ENCODE results near the gene UBE2Q2. TPM values are rescaled to one million over a fixed set of nuclear protein-coding genes. Genes with fewer than 3 reads are reported as not detected.

The UBE2Q2 gene
- total and polyA plus RNA-seq, 3 donors from 2014 or later = 36.4 to 44.8 (median 43.8) TPM

DNA sequence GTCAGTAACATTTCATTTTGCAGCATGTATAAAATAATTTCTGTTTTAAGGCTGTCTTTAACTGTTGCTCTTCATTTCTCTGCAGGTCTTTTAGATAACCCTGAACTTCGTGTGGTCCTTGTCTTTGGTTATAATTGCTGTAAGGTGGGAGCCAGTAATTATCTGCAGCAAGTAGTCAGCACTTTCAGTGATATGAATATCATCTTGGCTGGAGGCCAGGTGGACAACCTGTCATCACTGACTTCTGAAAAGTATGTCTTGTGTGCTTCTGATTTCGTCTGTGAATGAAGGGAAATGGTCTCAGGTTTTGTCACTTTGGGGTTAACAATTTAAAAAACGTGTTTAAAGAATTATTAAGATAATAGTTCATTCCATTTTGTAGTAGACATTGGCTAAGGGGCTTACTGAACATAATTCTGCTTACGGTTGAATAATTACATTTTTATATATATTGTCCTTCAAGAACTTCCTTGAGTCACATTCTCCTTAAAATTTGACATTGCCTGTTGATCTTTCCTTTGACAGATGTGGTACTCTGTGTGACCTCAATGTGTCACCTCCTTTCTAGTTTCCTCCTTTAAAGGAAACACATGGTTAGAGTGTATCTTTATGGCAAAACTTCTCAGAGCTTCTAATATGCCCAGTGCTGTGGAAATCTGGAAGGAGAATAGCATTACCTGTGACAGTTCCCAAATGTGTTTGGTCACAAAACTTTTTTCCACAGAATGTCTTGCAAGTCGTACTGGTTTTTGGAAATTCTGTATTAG lies 86.7 kb downstream of the UBE2Q2 start:
- Histone ChIP-seq H3K9me3 (no peaks in the 10 kb centered on the region), H3K4me1 (no peaks in the 10 kb centered on the region), H3K4me3 (no peak overlapping the region), H3K27ac (no peak overlapping the region), H3K27me3 (no peaks in the 10 kb centered on the region), H3K36me3 (ENCODE audit: low read depth, missing control alignments) (no peaks in the 10 kb centered on the region)
- no peak for DNase-seq
- intact Hi-C loops (cut with DNase I; ENCODE audit: low total_unique reads) = no loop called here
- WGBS, 2 donors = 68% methylated on average over 5 of the region's 5 CpGs
- no peak for TF ChIP-seq POLR2A (IDR thresholded peaks at IDR 0.05)
- TF ChIP-seq, protein P1, sequence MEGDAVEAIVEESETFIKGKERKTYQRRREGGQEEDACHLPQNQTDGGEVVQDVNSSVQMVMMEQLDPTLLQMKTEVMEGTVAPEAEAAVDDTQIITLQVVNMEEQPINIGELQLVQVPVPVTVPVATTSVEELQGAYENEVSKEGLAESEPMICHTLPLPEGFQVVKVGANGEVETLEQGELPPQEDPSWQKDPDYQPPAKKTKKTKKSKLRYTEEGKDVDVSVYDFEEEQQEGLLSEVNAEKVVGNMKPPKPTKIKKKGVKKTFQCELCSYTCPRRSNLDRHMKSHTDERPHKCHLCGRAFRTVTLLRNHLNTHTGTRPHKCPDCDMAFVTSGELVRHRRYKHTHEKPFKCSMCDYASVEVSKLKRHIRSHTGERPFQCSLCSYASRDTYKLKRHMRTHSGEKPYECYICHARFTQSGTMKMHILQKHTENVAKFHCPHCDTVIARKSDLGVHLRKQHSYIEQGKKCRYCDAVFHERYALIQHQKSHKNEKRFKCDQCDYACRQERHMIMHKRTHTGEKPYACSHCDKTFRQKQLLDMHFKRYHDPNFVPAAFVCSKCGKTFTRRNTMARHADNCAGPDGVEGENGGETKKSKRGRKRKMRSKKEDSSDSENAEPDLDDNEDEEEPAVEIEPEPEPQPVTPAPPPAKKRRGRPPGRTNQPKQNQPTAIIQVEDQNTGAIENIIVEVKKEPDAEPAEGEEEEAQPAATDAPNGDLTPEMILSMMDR (IDR thresholded peaks at IDR 0.05) = no peak

DNA sequence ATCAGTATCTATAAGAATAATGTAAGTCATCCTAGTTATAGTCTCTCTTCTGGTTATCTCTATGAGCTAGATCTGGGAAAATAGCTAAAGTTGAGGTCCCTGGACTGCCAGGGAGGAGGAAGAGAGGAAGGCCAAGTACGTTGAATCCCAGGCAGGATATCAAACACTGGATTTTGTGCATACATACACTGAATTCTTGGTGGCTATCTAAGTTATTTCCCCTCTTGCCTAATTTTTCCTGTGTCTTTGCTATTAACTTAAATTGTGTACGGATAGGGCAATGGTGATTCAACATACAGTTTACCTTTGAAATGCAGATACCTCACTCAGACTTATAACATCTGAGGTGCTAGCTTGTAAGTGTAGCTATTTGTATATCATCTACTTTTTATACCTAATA lies 87.6 kb downstream of the UBE2Q2 start:
- Histone ChIP-seq H3K9me3 (no peaks in the 10 kb centered on the region), H3K27me3 (no peaks in the 10 kb centered on the region), H3K27ac (no peak overlapping the region), H3K4me3 (no peak overlapping the region), H3K4me1 (no peaks in the 10 kb centered on the region), H3K36me3 (ENCODE audit: low read depth, missing control alignments) (no peaks in the 10 kb centered on the region)
- whole genome bisulfite sequencing, 2 donors = 94 to 100% methylated on average over 2 of the region's 2 CpGs
- no peak for TF ChIP-seq POLR2A (IDR thresholded peaks at IDR 0.05)
- TF ChIP-seq, protein P1 (IDR thresholded peaks at IDR 0.05) = no peak
- intact Hi-C loops (cut with DNase I; ENCODE audit: low total_unique reads) = no loop called here
- no peak for DNase-seq

DNA sequence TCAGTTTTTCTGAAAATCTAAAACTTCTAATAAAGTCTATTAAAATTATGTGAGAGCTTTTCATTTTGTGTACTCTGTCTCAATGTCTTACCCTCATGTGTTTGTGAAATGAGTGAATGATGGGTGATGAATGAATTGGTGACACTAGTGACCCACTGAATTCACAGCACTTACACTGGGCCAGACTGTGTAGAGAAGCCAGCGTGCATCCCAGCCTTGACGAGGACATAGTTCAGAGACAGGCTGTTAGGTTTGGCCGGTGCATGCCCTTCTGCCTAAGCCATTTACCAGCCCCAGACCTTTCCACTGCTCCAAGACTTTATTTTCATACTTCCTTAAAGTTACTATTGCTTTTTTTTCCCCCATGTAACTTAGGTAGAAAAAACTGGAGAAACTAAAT lies 99.2 kb downstream of the UBE2Q2 start:
- Histone ChIP-seq H3K27ac (no peak overlapping the region), H3K4me1 (no peaks in the 10 kb centered on the region), H3K36me3 (ENCODE audit: low read depth, missing control alignments) (no peaks in the 10 kb centered on the region), H3K9me3 (no peaks in the 10 kb centered on the region), H3K4me3 (no peak overlapping the region), H3K27me3 (no peaks in the 10 kb centered on the region)
- 74 to 78% methylated on average over 3 of the region's 3 CpGs for WGBS, 2 donors
- no peak for DNase-seq
- TF ChIP-seq, protein P1 (IDR thresholded peaks at IDR 0.05) = no peak
- no peak for TF ChIP-seq POLR2A (IDR thresholded peaks at IDR 0.05)
- intact Hi-C loops (cut with DNase I; ENCODE audit: low total_unique reads) = no loop called here

DNA sequence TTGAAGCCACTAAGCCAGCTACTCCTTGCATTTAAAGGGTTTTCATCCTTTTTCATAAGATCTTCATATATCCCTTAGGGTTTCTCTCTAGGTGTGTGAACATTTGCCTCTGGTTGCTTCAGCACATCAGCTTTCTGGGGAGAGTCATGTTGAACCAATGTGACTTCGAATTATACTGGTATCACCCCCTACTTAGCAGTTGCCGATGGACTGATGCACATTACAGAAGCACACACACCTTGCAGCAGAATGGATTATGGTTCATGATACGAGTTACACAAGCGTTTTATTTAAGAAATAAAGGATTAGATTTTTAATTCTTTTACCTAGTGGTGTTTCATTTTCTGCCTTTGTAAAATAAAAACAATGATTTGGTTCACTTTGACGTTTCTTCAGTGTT lies 100.0 kb downstream of the UBE2Q2 start:
- H3K4me3 ChIP-seq = no peak overlapping the region
- H3K27ac ChIP-seq = no peak overlapping the region
- no peak for TF ChIP-seq POLR2A (IDR thresholded peaks at IDR 0.05)
- TF ChIP-seq, protein P1 (IDR thresholded peaks at IDR 0.05) = no peak
- no peak for DNase-seq
- no peaks in the 10 kb centered on the region for H3K27me3 ChIP-seq
- intact Hi-C loops (cut with DNase I; ENCODE audit: low total_unique reads) = no loop called here
- WGBS, 2 donors = 64 to 74% methylated on average over 5 of the region's 5 CpGs
- H3K36me3 ChIP-seq (ENCODE audit: low read depth, missing control alignments) = no peaks in the 10 kb centered on the region
- no peaks in the 10 kb centered on the region for H3K9me3 ChIP-seq
- H3K4me1 ChIP-seq = no peaks in the 10 kb centered on the region

GRCh38 chr15:75943713-75944215 lies 100.5 kb downstream of the UBE2Q2 start:
- H3K27ac ChIP-seq = no peak overlapping the region
- TF ChIP-seq, protein P1 (IDR thresholded peaks at IDR 0.05) = no peak
- no peak for TF ChIP-seq POLR2A (IDR thresholded peaks at IDR 0.05)
- WGBS, 2 donors = 47 to 63% methylated on average over 1 of the region's 1 CpG
- no peak for DNase-seq
- H3K27me3 ChIP-seq = no peaks in the 10 kb centered on the region
- intact Hi-C loops (cut with DNase I; ENCODE audit: low total_unique reads) = no loop called here
- no peaks in the 10 kb centered on the region for H3K36me3 ChIP-seq (ENCODE audit: low read depth, missing control alignments)
- no peak overlapping the region for H3K4me3 ChIP-seq
- no peaks in the 10 kb centered on the region for H3K9me3 ChIP-seq
- H3K4me1 ChIP-seq = no peaks in the 10 kb centered on the region
